Nephron progenitor cell (in vitro differentiated cells): ENCODE measurements around the gene LHFPL2.
"Not testable (repeated sequence)": the region's sequence is repeated elsewhere in the genome, so short reads cannot be mapped to it uniquely, and the experiment has no call there.

Experiments
- DNase-seq: peaks from one replicate; pipeline ENCODE4 v3.0.0; 2021
- H3K27ac Mint-ChIP-seq: 2 replicates; pipeline ENCODE4 v1.8.0; 2021; ENCODE audit warnings: mild to moderate bottlenecking, moderate library complexity, mixed read lengths
- H3K27me3 Mint-ChIP-seq: 2 replicates; pipeline ENCODE4 v1.8.0; 2021; ENCODE audit warnings: mild to moderate bottlenecking, low read depth, mixed read lengths; ENCODE audit not compliant: poor library complexity
- H3K36me3 Mint-ChIP-seq: 2 replicates; pipeline ENCODE4 v1.8.0; 2021; ENCODE audit warnings: low read depth, mixed read lengths
- H3K4me1 Mint-ChIP-seq: 2 replicates; pipeline ENCODE4 v1.8.0; 2021; ENCODE audit warnings: mixed read lengths
- H3K4me3 Mint-ChIP-seq: 2 replicates; pipeline ENCODE4 v1.8.0; 2021; ENCODE audit warnings: mild to moderate bottlenecking, moderate library complexity, mixed read lengths
- H3K9me3 Mint-ChIP-seq: 2 replicates; pipeline ENCODE4 v1.8.0; 2021; ENCODE audit warnings: mild to moderate bottlenecking, moderate library complexity, mixed read lengths
- CTCF ChIP-seq: fragments of 200-600 bp; sonication (generic); IDR thresholded peaks from 2 replicates; pipeline ENCODE4 v1.5.0; 2021; ENCODE audit warnings: antibody characterized with exemption

The LHFPL2 gene

GRCh38 chr5:78458843-78459242 lies 189.7 kb downstream of the LHFPL2 start:
- DNase-seq: no peak
- Mint-ChIP-seq H3K36me3 (peaks cover 67% of the 10 kb centered on the region), H3K27me3 (no peaks in the 10 kb centered on the region), H3K9me3 (peaks cover 29% of the 10 kb centered on the region), H3K27ac (no peak overlapping the region), H3K4me3 (no peak overlapping the region), H3K4me1 (peaks cover 7% of the 10 kb centered on the region)
- TF ChIP-seq CTCF: no peak

- not testable (repeated sequence) for H3K4me1 Mint-ChIP-seq, H3K4me3 Mint-ChIP-seq, H3K27me3 Mint-ChIP-seq, H3K27ac Mint-ChIP-seq, DNase-seq
- Mint-ChIP-seq H3K36me3 (peaks cover 56% of the 10 kb centered on the region), H3K9me3 (peaks cover 29% of the 10 kb centered on the region)
These were observed 191.1 kb downstream of the LHFPL2 start for GRCh38 chr5:78457507-78457906.

- Mint-ChIP-seq H3K9me3 (peaks cover 26% of the 10 kb centered on the region), H3K4me3 (no peak overlapping the region), H3K4me1 (no peaks in the 10 kb centered on the region), H3K27ac (no peak overlapping the region), H3K27me3 (peaks cover 4% of the 10 kb centered on the region), H3K36me3 (peaks cover 66% of the 10 kb centered on the region)
- DNase-seq: no peak
- no peak for TF ChIP-seq CTCF
These were observed 199.5 kb downstream of the LHFPL2 start for GRCh38 chr5:78449103-78449502.

- Mint-ChIP-seq H3K9me3 (peaks cover 29% of the 10 kb centered on the region), H3K4me1 (no peaks in the 10 kb centered on the region), H3K27me3 (peaks cover 4% of the 10 kb centered on the region), H3K36me3 (peaks cover 77% of the 10 kb centered on the region), H3K4me3 (no peak overlapping the region), H3K27ac (no peak overlapping the region)
- DNase-seq: no peak
- no peak for TF ChIP-seq CTCF
These were observed 200.7 kb downstream of the LHFPL2 start for GRCh38 chr5:78447775-78448424.
